Cardiac muscle cell (in vitro differentiated cells and primary cell): ENCODE measurements around the gene EFCAB8. TPM values are rescaled to one million over a fixed set of nuclear protein-coding genes. Genes with fewer than 3 reads are reported as not detected.
A peak's percentile ranks its signal among the peaks of the same experiment; 100 is the strongest.

Experiments used
- DNase-seq, 2 donors: peaks; one replicate each; pipeline versions ENCODE4 v3.0.0 to v3.0.0-alpha.2; 2010 to 2017; ENCODE audit warnings: low read depth in 1 of 2, low spot score in 1 of 2
- H3K27ac ChIP-seq: fragments of 200-600 bp; sonication (generic); 2 replicates; pipeline ENCODE4 v1.5.1; 2016
- H3K27me3 ChIP-seq: fragments of 200-600 bp; sonication (generic); 2 replicates; pipeline ENCODE4 v1.6.0; 2016; ENCODE audit warnings: control low read depth
- H3K36me3 ChIP-seq: fragments of 200-600 bp; sonication (generic); 2 replicates; pipeline ENCODE4 v1.5.1; 2016; ENCODE audit warnings: control low read depth
- H3K4me1 ChIP-seq: fragments of 200-600 bp; sonication (generic); 2 replicates; pipeline ENCODE4 v1.8.1; 2017; ENCODE audit warnings: low read depth, mild to moderate bottlenecking, mixed run types
- H3K4me3 ChIP-seq: fragments of 200-600 bp; sonication (generic); 2 replicates; pipeline ENCODE4 v1.5.1; 2016; ENCODE audit warnings: mild to moderate bottlenecking
- H3K9me3 ChIP-seq: fragments of 200-600 bp; sonication (generic); 2 replicates; pipeline ENCODE4 v1.5.1; 2017; ENCODE audit warnings: low read depth, mild to moderate bottlenecking, control low read depth
- polyA plus RNA-seq: library from polyadenylated mRNA; unstranded; fragments of >200 nt; fragmentation: Nextera tagmentation; extraction: Ambion mirVana; gene quantifications from 2 replicates; pipeline ENCODE4 v1.2.1, GENCODE V29; 2016
- total RNA-seq: library from RNA; depleted of rRNA; stranded (reverse); fragments of >200 nt; gene quantifications from 2 replicates; pipeline ENCODE4 v1.2.3, GENCODE V29; 2016
- TF ChIP-seq, protein P1 (sequence below): IDR thresholded peaks from 2 replicates; pipeline ENCODE4 v1.5.1; 2012; ENCODE audit warnings: low read depth, mild to moderate bottlenecking, low read length

The EFCAB8 gene
- total and polyA plus RNA-seq, 2 experiments from 2014 or later: 0.54 TPM; not detected in 1

DNA sequence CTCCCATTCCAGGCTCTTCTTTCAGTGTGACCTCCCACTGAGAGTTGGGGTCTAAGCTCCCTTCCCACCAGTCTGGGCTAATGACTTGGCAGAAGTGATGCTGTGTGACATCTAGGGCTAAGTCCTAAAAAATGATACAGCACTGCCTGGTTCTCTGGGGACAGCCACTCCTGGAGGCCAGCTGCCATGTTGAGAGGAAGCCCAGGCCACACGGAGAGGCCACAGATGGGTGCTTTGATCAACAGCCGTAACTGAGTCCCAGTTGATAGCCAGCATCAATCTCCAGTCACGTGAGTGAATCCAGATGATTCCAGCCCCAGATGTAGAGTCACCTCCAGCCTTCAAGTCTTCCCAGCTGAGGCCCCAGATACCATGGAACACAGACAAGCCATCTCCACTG, 131.7 kb downstream of the EFCAB8 start:
- DNase-seq: no peak
- H3K27me3 ChIP-seq: no peaks in the 10 kb centered on the region
- H3K27ac ChIP-seq: no peak overlapping the region
- H3K36me3 ChIP-seq: no peaks in the 10 kb centered on the region
- no peaks in the 10 kb centered on the region for H3K9me3 ChIP-seq
- H3K4me3 ChIP-seq: no peak overlapping the region
- H3K4me1 ChIP-seq: no peaks in the 10 kb centered on the region
- TF ChIP-seq, protein P1, sequence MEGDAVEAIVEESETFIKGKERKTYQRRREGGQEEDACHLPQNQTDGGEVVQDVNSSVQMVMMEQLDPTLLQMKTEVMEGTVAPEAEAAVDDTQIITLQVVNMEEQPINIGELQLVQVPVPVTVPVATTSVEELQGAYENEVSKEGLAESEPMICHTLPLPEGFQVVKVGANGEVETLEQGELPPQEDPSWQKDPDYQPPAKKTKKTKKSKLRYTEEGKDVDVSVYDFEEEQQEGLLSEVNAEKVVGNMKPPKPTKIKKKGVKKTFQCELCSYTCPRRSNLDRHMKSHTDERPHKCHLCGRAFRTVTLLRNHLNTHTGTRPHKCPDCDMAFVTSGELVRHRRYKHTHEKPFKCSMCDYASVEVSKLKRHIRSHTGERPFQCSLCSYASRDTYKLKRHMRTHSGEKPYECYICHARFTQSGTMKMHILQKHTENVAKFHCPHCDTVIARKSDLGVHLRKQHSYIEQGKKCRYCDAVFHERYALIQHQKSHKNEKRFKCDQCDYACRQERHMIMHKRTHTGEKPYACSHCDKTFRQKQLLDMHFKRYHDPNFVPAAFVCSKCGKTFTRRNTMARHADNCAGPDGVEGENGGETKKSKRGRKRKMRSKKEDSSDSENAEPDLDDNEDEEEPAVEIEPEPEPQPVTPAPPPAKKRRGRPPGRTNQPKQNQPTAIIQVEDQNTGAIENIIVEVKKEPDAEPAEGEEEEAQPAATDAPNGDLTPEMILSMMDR: no peak

DNA sequence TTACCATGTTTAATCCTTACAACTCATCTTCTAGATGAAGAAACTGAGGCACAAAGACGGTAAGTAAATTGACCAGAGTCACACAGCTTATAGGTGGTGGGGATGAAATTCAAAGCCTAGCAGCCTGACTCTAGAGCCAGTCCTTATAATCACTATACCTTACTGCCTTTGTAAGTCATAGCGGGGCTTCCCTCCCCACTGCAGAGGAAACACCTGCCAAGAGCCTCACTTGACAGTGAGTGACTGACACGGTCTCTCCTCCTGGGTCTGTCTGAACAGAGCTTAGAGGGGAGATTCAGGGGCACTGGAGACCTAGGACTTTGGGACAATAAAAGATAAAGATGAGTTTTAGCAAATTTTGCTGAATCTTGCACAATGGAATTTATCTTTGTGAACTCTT, 132.7 kb downstream of the EFCAB8 start:
- Histone ChIP-seq H3K9me3 (no peaks in the 10 kb centered on the region), H3K27ac (no peak overlapping the region), H3K27me3 (no peaks in the 10 kb centered on the region), H3K4me3 (no peak overlapping the region), H3K36me3 (no peaks in the 10 kb centered on the region), H3K4me1 (no peaks in the 10 kb centered on the region)
- TF ChIP-seq, protein P1: no peak
- DNase-seq: no peak

- DNase-seq: no peak
- TF ChIP-seq, protein P1: no peak
- H3K27ac ChIP-seq: no peak overlapping the region
- H3K4me1 ChIP-seq: no peaks in the 10 kb centered on the region
- H3K9me3 ChIP-seq: no peaks in the 10 kb centered on the region
- no peak overlapping the region for H3K4me3 ChIP-seq
- H3K27me3 ChIP-seq: no peaks in the 10 kb centered on the region
- H3K36me3 ChIP-seq: no peaks in the 10 kb centered on the region
Observed at GRCh38 chr20:32991792-32992641, 133.3 kb downstream of the EFCAB8 start.

DNA sequence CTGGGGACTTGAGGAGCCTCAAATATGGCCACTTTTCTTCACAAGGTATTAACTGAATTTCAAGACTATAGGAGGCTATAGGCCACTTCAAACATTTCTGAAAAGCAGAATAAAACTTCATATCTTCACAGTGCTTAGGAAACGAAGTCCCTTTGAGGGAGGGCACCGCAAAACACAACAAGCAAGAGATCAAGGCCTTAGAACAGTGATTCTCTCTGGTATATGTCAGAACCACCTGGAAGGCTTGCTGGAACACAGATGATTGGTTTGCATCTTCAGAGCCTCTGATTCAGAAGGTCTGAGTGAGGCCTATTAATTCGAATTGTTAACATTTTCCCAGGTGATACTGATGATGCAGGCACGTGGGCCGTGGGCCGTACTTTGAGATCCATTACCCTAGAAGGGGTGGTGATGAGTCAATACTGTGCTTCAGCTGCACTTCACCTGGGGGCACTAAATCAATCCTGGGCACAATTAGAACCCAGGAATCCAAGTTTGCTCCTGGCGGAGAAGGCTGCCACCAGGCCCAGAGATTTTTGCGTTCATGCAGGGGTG, 134.8 kb downstream of the EFCAB8 start:
- TF ChIP-seq, protein P1: no peak
- no peaks in the 10 kb centered on the region for H3K4me1 ChIP-seq
- no peak overlapping the region for H3K27ac ChIP-seq
- H3K9me3 ChIP-seq: no peaks in the 10 kb centered on the region
- no peaks in the 10 kb centered on the region for H3K27me3 ChIP-seq
- no peak for DNase-seq
- no peaks in the 10 kb centered on the region for H3K36me3 ChIP-seq
- no peak overlapping the region for H3K4me3 ChIP-seq

DNA sequence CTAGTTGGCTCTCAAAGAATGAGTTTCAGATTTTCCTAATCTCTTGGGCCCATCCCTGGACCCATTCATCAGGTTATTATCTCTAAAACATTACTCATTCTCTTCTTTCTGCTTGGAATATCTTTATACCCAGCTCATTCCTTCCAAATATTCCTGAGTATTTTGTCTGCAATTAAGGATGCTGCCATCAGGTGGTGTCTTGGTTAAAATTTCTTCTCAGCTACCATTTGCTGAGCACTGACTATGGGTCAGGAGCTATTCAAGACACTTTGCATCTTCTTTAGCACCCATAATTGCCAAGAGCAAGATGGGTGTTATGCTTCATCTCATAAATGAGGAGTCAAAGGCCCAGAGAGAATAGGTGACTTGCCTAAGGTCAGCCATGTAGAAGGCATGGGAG, 137.1 kb downstream of the EFCAB8 start:
- DNase-seq: no peak
- Histone ChIP-seq H3K9me3 (no peaks in the 10 kb centered on the region), H3K27me3 (no peaks in the 10 kb centered on the region), H3K4me1 (no peaks in the 10 kb centered on the region), H3K27ac (no peak overlapping the region), H3K36me3 (no peaks in the 10 kb centered on the region), H3K4me3 (no peak overlapping the region)
- TF ChIP-seq, protein P1: peak; percentile 8
